Measurements from ENCODE around the gene ZNF460. TPM values are rescaled to one million over a fixed set of nuclear protein-coding genes. Genes with fewer than 3 reads are reported as not detected.
"Not testable (repeated sequence)": the region's sequence is repeated elsewhere in the genome, so short reads cannot be mapped to it uniquely, and the experiment has no call there.

ZNF460 gene
- total RNA-seq, 1 donor from 2014 or later = 56.5 TPM

DNA sequence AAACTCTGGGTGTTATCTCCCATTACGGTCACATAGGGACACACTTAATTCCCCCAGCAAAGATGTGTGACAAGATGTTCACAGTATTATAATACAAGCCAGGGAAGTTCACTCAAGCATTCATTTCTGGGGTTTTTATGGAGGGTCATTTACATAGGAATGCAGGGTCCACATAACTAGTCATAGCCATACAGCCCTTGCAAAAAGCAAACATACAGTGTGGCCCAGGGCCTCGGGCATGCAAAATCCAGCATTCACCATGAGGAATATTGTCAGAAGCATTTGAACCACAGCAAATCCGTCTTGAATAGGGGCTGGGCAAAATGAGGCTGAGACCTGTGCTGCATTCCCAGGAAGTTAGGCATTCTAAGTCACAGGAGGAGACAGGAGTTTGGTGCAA, 13.0 kb upstream of the ZNF460 start:
- DNase-seq (ENCODE audit: low spot score in 2 of 2) = no peak
- peaks cover 4 to 27% of the 10 kb centered on the region in 2 donors for H3K36me3 ChIP-seq
- no peaks in the 10 kb centered on the region for H3K4me1 ChIP-seq
- peaks cover 7 to 54% of the 10 kb centered on the region in 2 donors for H3K9me3 ChIP-seq
- no peak for TF ChIP-seq CTCF (IDR thresholded peaks at IDR 0.05)
- H3K27me3 ChIP-seq = no peaks in the 10 kb centered on the region
- no peak overlapping the region for H3K27ac ChIP-seq
- H3K4me3 ChIP-seq = no peak overlapping the region
- intact Hi-C loops (cut with DNase I) = no loop called here

DNA sequence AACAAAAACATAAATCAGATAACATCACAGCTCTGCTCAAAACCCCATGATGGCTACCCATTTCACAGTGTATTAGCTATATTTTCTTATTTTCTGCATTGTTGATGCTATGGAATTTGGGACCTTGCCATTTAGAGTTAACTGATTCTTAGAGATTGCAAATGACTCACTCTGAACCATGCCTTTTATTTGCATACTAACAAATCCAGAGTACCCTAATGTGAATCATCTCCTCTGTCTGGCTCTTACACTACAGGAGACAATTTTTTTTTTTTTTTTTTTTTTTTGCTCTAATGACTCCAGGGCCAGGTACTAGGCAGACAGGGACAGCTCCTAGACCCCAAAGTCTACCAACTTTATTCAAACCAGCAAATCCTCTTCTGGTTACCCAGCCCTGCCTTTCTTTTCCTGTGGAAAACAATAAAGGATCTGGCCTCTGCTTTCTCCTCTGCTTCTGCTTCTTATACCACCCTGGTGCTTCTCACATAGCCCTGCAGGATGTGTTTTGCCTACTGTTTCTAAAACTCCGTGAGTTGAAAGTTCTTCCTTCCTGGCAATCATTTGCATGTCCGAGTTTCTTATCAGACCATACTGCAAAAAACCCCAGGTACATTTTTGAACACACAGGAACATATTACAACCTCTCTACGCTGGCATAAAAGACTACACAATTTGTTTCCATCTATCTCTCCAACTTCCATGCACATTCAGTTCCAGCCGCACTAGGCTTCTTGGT, 10.6 kb upstream of the ZNF460 start:
- peaks cover 7 to 29% of the 10 kb centered on the region in 2 donors for H3K36me3 ChIP-seq
- peaks cover 0 to 33% of the 10 kb centered on the region in 2 donors for H3K9me3 ChIP-seq
- no peak overlapping the region for H3K27ac ChIP-seq
- H3K4me1 ChIP-seq = no peaks in the 10 kb centered on the region
- TF ChIP-seq CTCF (IDR thresholded peaks at IDR 0.05) = no peak
- H3K27me3 ChIP-seq = no peaks in the 10 kb centered on the region
- intact Hi-C loops (cut with DNase I) = no loop called here
- DNase-seq (ENCODE audit: low spot score in 2 of 2) = no peak
- no peak overlapping the region for H3K4me3 ChIP-seq

DNA sequence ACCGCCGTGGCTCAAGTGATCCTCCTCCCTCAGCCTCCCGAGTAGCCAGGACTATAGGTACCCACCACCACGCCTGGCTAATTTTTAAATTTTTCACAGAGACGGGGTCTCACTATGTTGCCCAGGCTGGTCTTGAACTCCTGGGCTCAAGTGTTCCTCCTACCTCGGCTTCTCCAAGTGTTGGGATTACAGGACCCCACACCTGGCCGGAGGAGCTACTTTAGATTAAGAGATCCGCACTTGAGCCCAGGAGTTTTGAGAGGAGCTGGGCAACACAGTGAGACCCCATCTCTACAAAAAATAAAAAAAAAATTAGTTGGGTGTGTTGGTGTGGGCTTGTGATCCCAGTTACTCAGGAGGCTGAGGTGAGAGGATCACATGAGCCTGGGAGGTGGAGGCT, 9.0 kb upstream of the ZNF460 start:
- H3K9me3 ChIP-seq = peaks cover 0 to 18% of the 10 kb centered on the region in 2 donors
- TF ChIP-seq CTCF (IDR thresholded peaks at IDR 0.05) = no peak
- no peaks in the 10 kb centered on the region for H3K4me1 ChIP-seq
- intact Hi-C loops (cut with DNase I) = no loop called here
- H3K4me3 ChIP-seq = no peak overlapping the region
- H3K36me3 ChIP-seq = peaks cover 10 to 30% of the 10 kb centered on the region in 2 donors
- no peaks in the 10 kb centered on the region for H3K27me3 ChIP-seq
- H3K27ac ChIP-seq = no peak overlapping the region
- DNase-seq (ENCODE audit: low spot score in 2 of 2) = no peak

- intact Hi-C loops (cut with DNase I) = no loop called here
- Histone ChIP-seq H3K9me3 (peaks cover 0 to 7% of the 10 kb centered on the region in 2 donors), H3K4me1 (no peaks in the 10 kb centered on the region), H3K27ac (no peak overlapping the region), H3K27me3 (no peaks in the 10 kb centered on the region), H3K36me3 (peaks cover 10 to 19% of the 10 kb centered on the region in 2 donors), H3K4me3 (no peak overlapping the region)
- DNase-seq (ENCODE audit: low spot score in 2 of 2) = no peak
- TF ChIP-seq CTCF (IDR thresholded peaks at IDR 0.05) = no peak
Measured at GRCh38 chr19:57273014-57273413, 7.3 kb upstream of the ZNF460 start.

DNA sequence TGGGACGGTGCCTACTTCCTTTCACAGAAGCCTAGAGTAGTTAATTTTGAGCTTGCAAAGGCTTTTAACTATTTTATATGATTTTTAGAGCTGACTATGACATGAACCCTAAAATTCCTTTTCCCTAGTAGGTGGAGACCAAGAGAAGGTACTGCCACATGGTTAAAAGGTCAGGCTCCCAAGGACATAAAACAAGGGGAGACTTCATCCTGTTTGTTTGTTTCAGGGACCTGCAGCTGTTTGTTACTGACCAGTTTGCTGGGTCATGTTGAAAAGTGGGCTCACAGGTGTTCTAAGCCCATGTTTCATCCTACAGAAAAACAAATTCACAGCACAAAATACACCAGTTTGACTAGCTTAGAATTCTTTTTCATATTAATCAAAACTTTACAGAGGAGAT, 3.9 kb upstream of the ZNF460 start:
- Histone ChIP-seq H3K9me3 (no peaks in the 10 kb centered on the region), H3K4me1 (peaks cover 0 to 6% of the 10 kb centered on the region in 2 donors), H3K27me3 (no peaks in the 10 kb centered on the region), H3K36me3 (peaks cover 6 to 7% of the 10 kb centered on the region in 2 donors), H3K27ac (no peak overlapping the region), H3K4me3 (no peak overlapping the region)
- no peak for DNase-seq (ENCODE audit: low spot score in 2 of 2)
- no peak for TF ChIP-seq CTCF (IDR thresholded peaks at IDR 0.05)
- intact Hi-C loops (cut with DNase I) = no loop called here

DNA sequence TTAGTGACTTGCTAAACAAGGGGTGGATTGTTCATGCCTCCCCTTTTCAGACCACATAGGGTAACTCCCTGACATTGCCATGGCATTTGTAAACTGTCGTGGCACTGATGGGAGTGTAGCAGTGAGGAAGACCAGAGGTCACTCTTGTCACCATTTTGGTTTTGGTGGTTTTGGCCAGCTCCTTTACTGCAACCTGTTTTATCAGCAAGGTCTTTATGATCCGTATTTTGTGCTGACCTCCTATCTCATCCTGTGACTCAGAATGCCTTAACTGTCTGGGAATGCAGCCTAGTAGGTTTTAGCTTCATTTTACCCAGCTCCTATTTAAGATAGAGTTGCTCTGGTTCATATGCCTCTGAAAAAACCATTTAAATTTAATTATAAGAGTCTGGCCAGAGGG, 1.8 kb upstream of the ZNF460 start:
- H3K9me3 ChIP-seq; intact Hi-C loops (cut with DNase I); H3K4me3 ChIP-seq; H3K27ac ChIP-seq; DNase-seq (ENCODE audit: low spot score in 2 of 2); H3K27me3 ChIP-seq: not testable (repeated sequence)
- Histone ChIP-seq H3K4me1 (peaks cover 11 to 12% of the 10 kb centered on the region in 2 donors), H3K36me3 (peaks cover 11 to 14% of the 10 kb centered on the region in 2 donors)
